Mammary epithelial cell (primary cell): ENCODE measurements around the gene PLD6.

Experiments
- EZH2 ChIP-seq: IDR thresholded peaks from 2 replicates; pipeline ENCODE4 v1.6.1; 2012; ENCODE audit warnings: low read length, inconsistent platforms, borderline replicate concordance
- TF ChIP-seq, protein P1 (sequence below), 2 donors: IDR thresholded peaks in 1 of 2; conservative IDR thresholded peaks in 1 of 2; 2 replicates each; pipeline ENCODE4 v1.5.1; 2011 to 2012; ENCODE audit warnings: inconsistent platforms in 2 of 2, low read length in 2 of 2, mild to moderate bottlenecking in 2 of 2, control low read depth in 1 of 2, low read depth in 1 of 2; ENCODE audit not compliant: insufficient read depth in 1 of 2; ENCODE audit errors: extremely low read depth in 1 of 2

DNA sequence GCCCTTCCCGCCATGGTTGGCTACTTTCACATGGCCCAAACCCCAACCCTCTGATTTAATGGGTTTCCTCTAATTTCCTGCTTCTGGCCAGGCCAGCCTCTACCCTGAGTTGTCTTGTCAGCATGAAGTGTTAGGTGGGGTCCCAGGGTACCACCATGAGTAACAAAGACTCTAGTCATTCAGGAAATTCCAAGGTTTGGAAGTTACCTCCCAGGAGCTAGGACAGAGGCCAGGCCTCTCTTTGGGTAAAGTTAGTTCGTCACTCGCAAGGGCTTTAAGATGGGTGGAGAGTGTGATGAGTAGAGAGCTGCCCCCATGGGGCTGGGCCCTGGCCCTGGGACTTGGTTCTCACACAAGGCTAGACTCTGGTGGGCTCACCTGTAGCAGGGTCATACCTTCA is 54.6 kb downstream of the PLD6 start:
- TF ChIP-seq, protein P1, sequence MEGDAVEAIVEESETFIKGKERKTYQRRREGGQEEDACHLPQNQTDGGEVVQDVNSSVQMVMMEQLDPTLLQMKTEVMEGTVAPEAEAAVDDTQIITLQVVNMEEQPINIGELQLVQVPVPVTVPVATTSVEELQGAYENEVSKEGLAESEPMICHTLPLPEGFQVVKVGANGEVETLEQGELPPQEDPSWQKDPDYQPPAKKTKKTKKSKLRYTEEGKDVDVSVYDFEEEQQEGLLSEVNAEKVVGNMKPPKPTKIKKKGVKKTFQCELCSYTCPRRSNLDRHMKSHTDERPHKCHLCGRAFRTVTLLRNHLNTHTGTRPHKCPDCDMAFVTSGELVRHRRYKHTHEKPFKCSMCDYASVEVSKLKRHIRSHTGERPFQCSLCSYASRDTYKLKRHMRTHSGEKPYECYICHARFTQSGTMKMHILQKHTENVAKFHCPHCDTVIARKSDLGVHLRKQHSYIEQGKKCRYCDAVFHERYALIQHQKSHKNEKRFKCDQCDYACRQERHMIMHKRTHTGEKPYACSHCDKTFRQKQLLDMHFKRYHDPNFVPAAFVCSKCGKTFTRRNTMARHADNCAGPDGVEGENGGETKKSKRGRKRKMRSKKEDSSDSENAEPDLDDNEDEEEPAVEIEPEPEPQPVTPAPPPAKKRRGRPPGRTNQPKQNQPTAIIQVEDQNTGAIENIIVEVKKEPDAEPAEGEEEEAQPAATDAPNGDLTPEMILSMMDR (conservative IDR thresholded peaks at IDR 0.05 in 1 of 2, IDR thresholded peaks at IDR 0.05 in 1 of 2; ENCODE audit: extremely low read depth in 1 of 2, insufficient read depth in 1 of 2, low read depth in 1 of 2, low read length in 2 of 2), result no peak
- no peak for TF ChIP-seq EZH2
